SW480 (cell line): Measurements from ENCODE around the gene SCYGR6.

Experiments
- DNase-seq: peaks from one replicate; pipeline ENCODE4 v3.0.0-alpha.2; 2016; ENCODE audit warnings: low spot score

SCYGR6 gene

DNA sequence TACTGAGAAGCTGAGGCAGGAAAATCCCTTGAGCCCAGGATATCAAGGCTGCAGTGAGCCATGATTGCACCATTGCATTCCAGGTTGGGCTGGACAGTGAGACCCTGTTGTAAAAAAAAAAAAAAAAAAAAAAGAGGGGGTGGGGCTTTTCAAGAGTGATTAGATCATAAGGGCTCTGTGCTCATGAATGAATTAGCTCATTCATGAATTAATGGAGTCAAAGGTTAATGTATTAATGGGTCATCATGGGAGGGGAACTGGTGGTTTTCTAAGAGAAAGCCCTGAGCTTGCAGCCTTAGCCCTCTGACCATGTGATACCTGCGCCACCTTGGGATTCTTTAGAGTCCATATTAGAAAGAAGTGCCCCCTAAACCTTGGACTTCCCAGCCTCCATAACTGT is 11.3 kb downstream of the SCYGR6 start:
- no peak for DNase-seq

DNA sequence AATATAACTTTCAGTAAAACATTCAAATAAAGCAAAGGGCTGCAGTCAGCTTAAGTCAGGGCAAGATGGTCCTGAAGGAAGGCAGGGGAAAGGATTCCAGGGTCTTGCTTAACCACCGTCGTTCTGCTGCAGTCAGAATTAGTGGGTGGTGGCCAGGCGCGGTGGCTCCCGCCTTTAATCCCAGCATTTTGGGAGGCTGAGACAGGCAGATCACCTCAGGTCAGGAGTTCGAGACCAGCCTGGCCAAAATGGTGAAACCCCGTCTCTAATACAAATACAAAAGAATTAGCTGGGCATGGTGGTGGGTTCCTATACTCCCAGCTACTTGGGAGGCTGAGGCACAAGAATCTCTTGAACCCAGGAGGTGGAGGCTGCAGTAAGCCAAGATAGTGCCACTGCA is 13.6 kb downstream of the SCYGR6 start:
- DNase-seq, result no peak

DNA sequence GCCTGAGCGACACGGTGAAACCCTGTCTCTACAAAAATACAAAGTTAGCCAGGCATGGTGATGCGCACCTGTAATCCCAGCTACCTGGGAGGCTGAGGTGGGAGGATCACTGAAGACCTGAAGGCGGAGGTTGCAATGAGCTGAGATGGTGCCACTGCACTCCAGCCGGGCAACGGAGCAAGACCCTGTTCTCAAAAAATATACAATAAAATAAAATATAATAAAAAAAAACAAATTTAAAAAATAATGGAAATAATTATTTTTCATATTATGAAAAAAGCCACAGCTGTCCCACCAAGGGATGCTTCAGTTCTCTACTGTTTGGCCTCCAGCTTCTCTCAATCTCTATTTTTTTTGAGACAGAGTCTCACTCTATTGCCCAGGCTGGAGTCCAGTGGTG is 17.2 kb downstream of the SCYGR6 start:
- no peak for DNase-seq

DNA sequence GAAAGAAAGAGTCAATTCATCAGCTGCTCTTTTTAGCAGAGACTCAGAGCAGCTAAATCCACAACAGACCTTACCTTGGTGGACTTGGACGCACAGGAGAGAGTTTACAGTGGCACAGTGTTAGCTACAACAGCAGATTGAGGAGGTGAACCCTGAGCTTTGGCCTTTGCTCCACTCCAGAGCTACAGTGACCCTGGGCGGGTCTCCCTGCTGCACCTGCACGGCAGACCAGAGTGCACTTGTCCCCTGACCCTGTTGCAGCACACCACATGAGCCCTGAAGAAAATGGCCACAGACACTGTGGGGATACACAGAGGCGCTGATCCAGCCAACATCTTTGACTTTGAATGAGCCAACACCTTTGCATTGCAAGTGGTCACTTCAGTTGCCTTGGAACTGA is 17.7 kb downstream of the SCYGR6 start:
- no peak for DNase-seq

DNA sequence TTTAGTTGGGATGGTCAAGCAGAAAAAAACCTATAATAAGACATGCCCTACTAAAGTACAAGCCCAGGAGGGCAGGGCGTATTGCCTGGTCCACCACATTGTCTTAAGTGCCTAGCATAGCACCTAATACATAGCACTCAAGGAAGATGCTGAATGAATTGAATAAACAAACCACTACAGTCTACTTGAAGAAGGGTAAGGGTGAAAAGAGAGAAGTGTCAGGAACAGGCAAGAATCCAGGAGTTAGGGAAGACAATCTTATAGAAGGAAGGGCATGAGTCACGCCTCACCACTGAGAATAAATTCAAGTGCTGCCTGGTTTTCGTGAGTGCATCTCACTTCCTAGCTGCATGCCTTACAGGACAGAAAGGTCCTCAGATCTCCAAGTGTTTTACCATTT is 20.6 kb downstream of the SCYGR6 start:
- no peak for DNase-seq

DNA sequence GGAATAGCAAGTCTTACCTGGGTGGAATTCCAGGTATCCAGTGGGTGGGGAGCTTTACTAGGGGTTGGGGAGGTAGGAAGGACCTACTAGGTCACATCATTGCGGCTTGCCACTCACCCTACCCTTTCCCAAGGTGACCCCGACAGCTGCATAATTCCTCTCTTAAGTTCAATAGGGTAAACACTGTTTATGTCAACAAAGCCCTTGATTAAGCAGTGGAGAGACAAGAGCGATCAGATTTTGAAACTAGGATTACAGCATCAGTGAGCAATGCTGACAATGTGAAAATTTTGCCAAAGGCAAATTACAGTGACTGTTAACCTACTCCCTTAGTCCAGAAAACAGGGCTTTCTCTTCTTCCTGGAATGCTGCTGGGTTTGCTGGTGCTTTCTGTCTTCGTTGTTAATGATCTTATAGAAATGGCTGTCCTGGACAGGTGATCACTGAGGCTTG is 21.3 kb downstream of the SCYGR6 start:
- no peak for DNase-seq

DNA sequence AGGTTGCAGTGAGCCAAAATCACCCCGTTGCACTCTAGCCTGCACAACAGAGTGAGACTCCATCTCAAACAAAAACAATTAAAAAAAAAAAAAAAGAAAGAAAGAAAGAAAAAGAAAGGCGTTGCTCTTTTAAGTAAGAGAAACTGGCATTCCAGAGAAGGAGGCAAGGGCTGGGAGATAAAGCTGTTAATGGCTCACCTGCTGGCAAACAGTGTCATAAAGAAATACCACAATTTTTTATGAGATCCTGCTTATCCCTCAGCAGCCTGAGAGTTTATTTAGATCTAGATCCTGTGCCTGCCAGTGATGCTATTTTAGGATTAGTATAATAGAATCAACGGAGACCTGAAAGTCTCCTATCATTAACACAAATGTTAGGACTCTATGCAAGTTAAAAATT is 23.0 kb downstream of the SCYGR6 start:
- no peak for DNase-seq

DNA sequence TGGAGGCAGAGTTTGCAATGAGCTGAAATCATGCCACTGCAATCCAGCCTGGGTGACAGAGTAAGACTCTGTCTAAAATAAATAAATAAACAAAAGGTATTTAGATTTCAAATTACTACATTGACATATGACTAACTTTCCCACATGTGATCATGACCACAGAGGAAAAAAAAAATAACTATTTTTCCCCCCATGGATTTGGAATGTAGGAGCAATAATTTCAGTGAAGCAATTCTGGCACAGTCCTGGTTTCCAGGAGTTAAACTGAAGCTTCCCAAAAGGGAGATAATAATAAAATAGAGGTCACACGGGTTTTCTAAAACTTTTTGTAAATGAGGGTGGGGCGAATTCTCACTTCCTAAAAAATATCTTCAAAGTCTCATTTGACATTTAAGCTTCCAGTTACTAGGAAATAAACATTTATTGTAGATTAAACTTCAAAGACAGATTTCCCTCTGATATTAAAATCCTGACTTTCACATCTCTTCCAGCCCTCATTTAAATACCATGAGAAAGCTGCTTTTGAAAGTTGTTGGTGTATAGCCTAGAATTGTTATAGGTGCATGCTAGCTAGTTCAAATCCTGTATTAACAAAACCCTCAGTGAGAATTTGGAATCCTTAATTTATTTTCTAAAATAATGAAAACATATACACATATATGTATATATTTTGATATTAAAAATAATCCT is 27.4 kb downstream of the SCYGR6 start:
- no peak for DNase-seq

DNA sequence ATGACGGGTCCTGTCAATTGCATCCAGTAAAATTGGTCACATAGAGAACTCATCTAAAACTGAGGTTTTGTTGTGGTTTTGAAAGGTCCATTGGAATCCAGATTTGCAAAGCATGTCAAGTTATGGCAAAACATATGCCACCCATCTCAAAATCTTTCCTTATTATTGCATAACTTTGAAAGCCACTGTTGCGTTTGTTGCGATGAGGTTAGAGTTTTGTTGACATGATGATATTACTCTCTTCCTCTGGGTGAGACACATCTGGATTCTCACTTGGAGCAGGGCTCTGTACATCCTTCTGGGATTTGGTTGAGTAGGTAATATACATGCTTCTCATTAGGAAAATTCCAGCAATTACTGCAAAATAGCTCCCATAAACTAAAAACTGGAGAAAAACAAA is 37.4 kb downstream of the SCYGR6 start:
- no peak for DNase-seq

DNA sequence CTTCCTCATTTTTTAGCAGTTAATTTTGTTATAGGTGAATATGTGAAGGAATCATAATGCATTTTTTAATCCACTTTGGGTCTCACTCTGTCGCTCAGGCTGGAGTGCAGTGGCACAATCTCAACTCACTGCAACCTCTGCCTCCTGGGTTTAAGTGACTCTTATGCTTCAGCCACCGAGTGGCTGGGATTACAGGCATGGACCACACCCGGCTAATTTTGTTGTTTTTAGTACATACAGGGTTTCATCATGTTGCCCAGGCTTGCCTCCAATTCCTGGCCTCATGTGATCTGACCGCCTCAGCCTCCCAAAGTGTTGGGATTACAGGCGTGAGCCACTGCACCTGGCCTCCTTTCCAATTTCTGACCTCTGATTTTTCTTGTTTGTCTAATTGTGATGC is 40.3 kb downstream of the SCYGR6 start:
- DNase-seq, result no peak

DNA sequence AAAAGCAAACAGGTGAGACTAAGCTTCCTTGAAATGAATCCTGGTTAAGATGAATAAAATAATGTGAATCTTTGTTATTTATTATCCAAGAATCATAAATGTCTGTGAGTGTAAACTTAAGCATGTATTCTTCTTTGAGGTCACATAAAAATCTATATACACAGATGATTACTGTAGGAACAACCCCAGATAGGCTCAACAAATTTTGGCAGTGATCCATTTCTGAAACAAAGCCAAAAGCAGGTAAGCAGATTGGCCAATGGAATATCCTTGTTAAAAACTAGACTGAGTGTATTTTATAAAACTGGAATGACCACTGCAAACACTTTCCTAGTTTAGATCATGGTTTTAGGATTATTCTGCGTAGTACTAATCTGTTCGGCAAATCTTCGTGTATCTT is 46.6 kb downstream of the SCYGR6 start:
- no peak for DNase-seq

DNA sequence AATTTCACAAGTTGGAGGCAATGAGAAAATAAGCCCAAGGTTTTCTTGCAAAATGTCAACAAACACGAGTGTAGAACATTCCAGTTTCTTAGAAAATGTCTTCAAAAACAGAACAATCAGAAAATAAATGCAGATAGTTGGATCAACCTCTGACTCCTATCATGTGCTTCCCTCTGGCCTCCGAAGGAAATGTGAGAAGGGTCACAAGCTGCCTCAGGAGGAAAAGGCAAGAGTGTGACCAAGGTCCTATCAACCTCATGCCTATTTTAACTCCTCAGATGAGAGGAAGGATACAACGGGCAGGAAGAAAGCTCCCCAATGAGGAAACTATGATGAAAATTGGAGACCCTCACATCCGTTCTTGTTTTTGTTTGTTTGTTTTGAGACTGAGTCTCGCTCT is 50.1 kb downstream of the SCYGR6 start:
- DNase-seq, result no peak
